ENCODE data around the gene BUB1. TPM values are rescaled to one million over a fixed set of nuclear protein-coding genes. Genes with fewer than 3 reads are reported as not detected.
A peak's percentile ranks its signal among the peaks of the same experiment; 100 is the strongest.

BUB1 gene
- polyA plus RNA-seq, 2 of the 4 experiments (the other 2 are of a cell fraction): 36.9 to 65.5 TPM

DNA sequence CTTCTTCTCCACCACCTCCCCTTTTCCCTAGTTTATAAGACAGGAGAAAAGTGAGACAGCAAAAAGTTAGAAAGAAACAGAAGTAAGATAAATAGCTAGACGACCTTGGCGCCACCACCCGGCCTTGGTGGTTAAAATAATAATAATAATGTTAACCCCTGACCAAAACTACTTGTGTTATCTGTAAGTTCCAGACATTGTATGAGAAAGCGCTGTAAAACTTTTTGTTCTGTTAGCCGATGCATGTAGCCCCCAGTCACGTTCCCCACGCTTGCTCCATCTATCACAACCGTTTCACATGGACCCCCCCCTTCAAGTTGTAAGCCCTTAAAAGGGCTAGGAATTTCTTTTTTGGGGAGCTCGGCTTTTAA lies 1.5 kb upstream of the BUB1 start:
- Histone ChIP-seq H3K27ac (peak overlapping the region in 1 of 2 experiments; percentile 88; a peak in 3 of 6 replicates), H3K4me2 (peak overlapping the region; percentile 98), H3K9me3 (no peaks in the 10 kb centered on the region), H3K4me1 (peaks cover 35% of the 10 kb centered on the region), H3K4me3 (no peak overlapping the region)
- POLR2A ChIA-PET: no interaction called here
- WGBS (ENCODE audit: missing lambda C conversion rate): 35% methylated on average over 9 of the region's 9 CpGs
- TF ChIP-seq HOXA7 (CRISPR knock-in tag; IDR thresholded peaks at IDR 0.05) (no peak), CTCF (IDR thresholded peaks at IDR 0.05) (peak; percentile 4; the same call in 1 of the 3 replicates)
- DNase-seq (ENCODE audit: low read depth in 1 of 2, low spot score in 1 of 2) (no peak), ATAC-seq (no peak), FAIRE-seq (no peak)
- CTCF ChIA-PET: interaction anchor here (1.2 to 1.6 kb wide), 2 partner anchors 13 to 25 kb away, joined by 3 read pairs; no protein-coding TSS in a partner anchor

DNA sequence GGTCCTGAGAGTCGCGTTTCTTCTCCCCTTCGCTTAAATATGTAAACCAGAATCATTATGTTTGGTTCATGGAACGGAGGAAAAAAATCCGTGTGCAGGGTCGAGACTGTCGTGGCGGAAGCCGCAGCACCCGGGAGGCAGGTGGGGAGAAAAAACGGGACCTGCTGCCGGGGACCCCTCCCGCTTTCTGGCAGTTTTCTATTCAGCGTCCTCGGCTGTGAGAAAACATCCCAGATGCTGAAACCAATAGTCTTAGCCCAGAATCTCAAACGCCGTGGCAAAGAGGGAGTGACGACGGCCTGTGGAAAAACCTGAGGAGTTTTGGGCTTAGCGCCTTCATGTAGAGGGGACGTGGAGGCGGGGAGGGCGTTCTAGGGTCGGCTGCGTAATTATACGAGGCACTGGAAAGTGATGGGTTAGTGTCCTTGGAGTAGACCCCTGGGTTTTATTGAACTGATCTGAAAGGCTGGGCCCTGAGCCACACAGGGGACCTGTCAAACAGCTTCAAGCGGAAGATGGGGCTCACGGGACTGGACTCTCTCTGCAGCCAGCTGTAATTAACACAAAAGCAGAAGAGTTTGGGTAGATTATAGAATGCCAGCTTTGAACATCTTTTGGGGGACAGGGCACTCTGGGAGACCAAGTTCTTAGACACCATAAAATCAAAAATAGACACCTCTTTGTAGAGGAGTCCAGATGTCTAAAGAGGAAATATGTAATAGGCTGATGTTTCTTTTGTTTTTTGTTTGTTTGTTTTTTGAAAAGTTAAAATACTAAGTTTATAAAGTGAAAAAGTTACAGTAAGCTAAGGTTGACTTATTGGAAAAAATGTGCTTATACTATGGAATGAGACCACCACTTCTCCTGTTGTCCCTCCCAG lies 834 bp upstream of the BUB1 start:
- H3K4me1 ChIP-seq: peaks cover 35% of the 10 kb centered on the region
- WGBS (ENCODE audit: missing lambda C conversion rate): 6% methylated on average over 28 of the region's 28 CpGs
- no peak for FAIRE-seq
- H3K9me3 ChIP-seq: no peaks in the 10 kb centered on the region
- peak overlapping the region; percentile 87 for H3K4me3 ChIP-seq
- TF ChIP-seq PHF8 (IDR thresholded peaks at IDR 0.05; ENCODE audit: borderline replicate concordance, low read depth): no peak
- TF ChIP-seq ESRRA (IDR thresholded peaks at IDR 0.05; ENCODE audit: borderline replicate concordance, low read length): no peak
- TF ChIP-seq NR3C1 (IDR thresholded peaks at IDR 0.05): no peak
- no peak for TF ChIP-seq SMC3 (IDR thresholded peaks at IDR 0.05)
- TF ChIP-seq MAX (IDR thresholded peaks at IDR 0.05): 0 out of 2 replicates have a peak, but pooled peaks have one; percentile 1
- no peak for TF ChIP-seq NPAS2 (CRISPR knock-in tag; IDR thresholded peaks at IDR 0.05; ENCODE audit: borderline replicate concordance)
- ChIA-PET CTCF (interaction anchor here (1.2 kb wide), 1 partner anchor 13 kb away, joined by 3 read pairs; no protein-coding TSS in a partner anchor), POLR2A (interaction anchor here (1.0 to 1.3 kb wide), 2 partner anchors 9 kb away, joined by 3 to 6 read pairs; no protein-coding TSS in a partner anchor)
- DNase-seq (ENCODE audit: low read depth in 1 of 2, low spot score in 1 of 2): peak in 1 of 2 experiments; percentile 21
- ATAC-seq: peak in 1 of 2 experiments; percentile 29; a peak in 4 of 6 replicates
- H3K4me2 ChIP-seq: peak overlapping the region; percentile 98
- peak overlapping the region; percentile 88 to 92 for H3K27ac ChIP-seq

GRCh38 chr2:110677080-110677479 lies 783 bp downstream of the BUB1 start:
- ChIA-PET POLR2A (interaction anchor here (1.3 kb wide), 1 partner anchor 10 kb away, joined by 3 read pairs; no protein-coding TSS in a partner anchor), CTCF (no interaction called here)
- no peak for TF ChIP-seq PHF8 (IDR thresholded peaks at IDR 0.05; ENCODE audit: borderline replicate concordance, low read depth)
- no peak for TF ChIP-seq ESRRA (IDR thresholded peaks at IDR 0.05; ENCODE audit: borderline replicate concordance, low read length)
- TF ChIP-seq ZNF302 (CRISPR knock-in tag; IDR thresholded peaks at IDR 0.05): no peak
- TF ChIP-seq POLR2A (IDR thresholded peaks at IDR 0.05; ENCODE audit: low read length): no peak
- TF ChIP-seq TP53 (CRISPR knock-in tag; IDR thresholded peaks at IDR 0.05): no peak
- no peak for TF ChIP-seq FOXS1 (CRISPR knock-in tag; IDR thresholded peaks at IDR 0.05)
- TF ChIP-seq EP300 (IDR thresholded peaks at IDR 0.05): no peak
- no peak for TF ChIP-seq BHLHE40 (IDR thresholded peaks at IDR 0.05; ENCODE audit: low read depth, low read length)
- no peak for TF ChIP-seq ZFP36 (IDR thresholded peaks at IDR 0.05; ENCODE audit: borderline replicate concordance, partially characterized antibody)
- TF ChIP-seq HDAC2 (IDR thresholded peaks at IDR 0.05): no peak
- TF ChIP-seq KDM1A (IDR thresholded peaks at IDR 0.05; ENCODE audit: low read depth): no peak
- no peak for TF ChIP-seq POLR2AphosphoS2 (conservative IDR thresholded peaks at IDR 0.05; ENCODE audit: low read length)
- TF ChIP-seq REST (IDR thresholded peaks at IDR 0.05): no peak
- no peak for TF ChIP-seq HOXB13 (CRISPR knock-in tag; IDR thresholded peaks at IDR 0.05; ENCODE audit: low read depth)
- no peak for TF ChIP-seq NR3C1 (IDR thresholded peaks at IDR 0.05)
- TF ChIP-seq HMGXB4 (CRISPR knock-in tag; IDR thresholded peaks at IDR 0.05; ENCODE audit: borderline replicate concordance): no peak
- TF ChIP-seq SMC3 (IDR thresholded peaks at IDR 0.05): no peak
- no peaks in the 10 kb centered on the region for H3K9me3 ChIP-seq
- DNase-seq (ENCODE audit: low read depth in 1 of 2, low spot score in 1 of 2) (no peak), FAIRE-seq (no peak), ATAC-seq (no peak)
- H3K27ac ChIP-seq: peak overlapping the region; percentile 76 to 88; a peak in 4 of 6 replicates
- WGBS (ENCODE audit: missing lambda C conversion rate): 1% methylated on average over 5 of the region's 5 CpGs
- H3K4me3 ChIP-seq: peak overlapping the region; percentile 87
- H3K4me2 ChIP-seq: peak overlapping the region; percentile 92
- peaks cover 35% of the 10 kb centered on the region for H3K4me1 ChIP-seq

All from A549 (cell line).